IMR-90 (cell line): ENCODE data around the gene CARD14. TPM values are rescaled to one million over a fixed set of nuclear protein-coding genes. Genes with fewer than 3 reads are reported as not detected.

Source experiments
- ATAC-seq: fragments of 200-7000 bp; cut with Tn5 transposase; 2 replicates; pipeline ENCODE4 v1.9.1; 2020; ENCODE audit warnings: low read depth, mild to moderate bottlenecking, moderate library complexity
- BruUV-seq: library from RNA; stranded (reverse); fragments of 400-500 nt; replicated peaks from 2 replicates; lab custom pipeline; 2021; lab: Mats Ljungman, UMichigan
- CTCF ChIA-PET: fragments of 300-600 bp; formaldehyde crosslinking; extraction: SDS; loops from one replicate; lab custom pipeline; 2021; ENCODE audit warnings: antibody characterized with exemption; lab: Yijun Ruan, JAX
- POLR2A ChIA-PET: fragments of 300-600 bp; sonication (Branson Sonifier 250); formaldehyde crosslinking; loops from one replicate; lab custom pipeline; 2022; ENCODE audit warnings: antibody characterized with exemption; ENCODE audit not compliant: unreplicated experiment; lab: Charles Lee
- DNase-seq: peaks from one replicate; pipeline ENCODE4 v3.0.0; 2013
- H2AFZ ChIP-seq: replicated peaks from 2 replicates; pipeline ENCODE3; 2013; ENCODE audit warnings: low read length, mild to moderate bottlenecking; ENCODE audit not compliant: poor library complexity
- H2AK5ac ChIP-seq: 2 replicates; pipeline ENCODE4 v1.6.1; 2013; ENCODE audit warnings: low read depth, low read length, inconsistent platforms
- H2AK9ac ChIP-seq: replicated peaks from 2 replicates; pipeline ENCODE3; 2013; ENCODE audit warnings: mild to moderate bottlenecking, low read depth, low read length, moderate library complexity; ENCODE audit not compliant: poor library complexity
- H2BK120ac ChIP-seq: 2 replicates; pipeline ENCODE4 v1.6.1; 2013; ENCODE audit warnings: low read depth, low read length, inconsistent platforms
- H2BK15ac ChIP-seq: 3 replicates; pipeline ENCODE4 v1.6.1; 2013; ENCODE audit warnings: low read depth, low read length, inconsistent platforms
- H2BK20ac ChIP-seq: 2 replicates; pipeline ENCODE4 v1.6.1; 2013; ENCODE audit warnings: low read depth, mild to moderate bottlenecking, inconsistent platforms, low read length, moderate library complexity
- H2BK5ac ChIP-seq: 2 replicates; pipeline ENCODE4 v1.6.1; 2013; ENCODE audit warnings: mild to moderate bottlenecking, low read depth, low read length, inconsistent platforms; ENCODE audit not compliant: poor library complexity, severe bottlenecking
- H3K14ac ChIP-seq: replicated peaks from 2 replicates; pipeline ENCODE4 v1.6.1; 2013; ENCODE audit warnings: low read depth, low read length, inconsistent platforms
- H3K18ac ChIP-seq: 2 replicates; pipeline ENCODE4 v1.6.1; 2013; ENCODE audit warnings: low read depth, low read length, control low read depth
- H3K23ac ChIP-seq: 2 replicates; pipeline ENCODE4 v1.6.1; 2013; ENCODE audit warnings: low read depth, low read length, inconsistent platforms
- H3K27ac ChIP-seq: 2 replicates; pipeline ENCODE4 v1.5.1; 2013; ENCODE audit warnings: mild to moderate bottlenecking, control low read depth, low read length; ENCODE audit not compliant: insufficient read depth
- H3K27me3 ChIP-seq: 2 replicates; pipeline ENCODE4 v1.6.1; 2013; ENCODE audit warnings: low read length; ENCODE audit not compliant: control insufficient read depth, insufficient read depth
- H3K36me3 ChIP-seq: 2 replicates; pipeline ENCODE4 v1.6.1; 2013; ENCODE audit warnings: low read length, mixed read lengths; ENCODE audit not compliant: control insufficient read depth, insufficient read depth
- H3K4ac ChIP-seq: 2 replicates; pipeline ENCODE4 v1.6.1; 2013; ENCODE audit warnings: low read depth, low read length, inconsistent platforms
- H3K4me1 ChIP-seq: 2 replicates; pipeline ENCODE4 v1.6.1; 2013; ENCODE audit warnings: low read length, mixed read lengths; ENCODE audit not compliant: control insufficient read depth, insufficient read depth
- H3K4me2 ChIP-seq: 2 replicates; pipeline ENCODE4 v1.6.1; 2013; ENCODE audit warnings: low read depth, mild to moderate bottlenecking, control low read depth, low read length, moderate library complexity
- H3K4me3 ChIP-seq: 2 replicates; pipeline ENCODE4 v1.5.1; 2013; ENCODE audit warnings: low read depth, mild to moderate bottlenecking, control low read depth, low read length, moderate library complexity; ENCODE audit not compliant: insufficient read depth
- H3K56ac ChIP-seq: 2 replicates; pipeline ENCODE4 v1.6.1; 2013; ENCODE audit warnings: low read length, inconsistent platforms; ENCODE audit not compliant: insufficient read depth; ENCODE audit errors: extremely low read depth
- H3K79me1 ChIP-seq, 2 experiments: 2 replicates each; pipeline ENCODE4 v1.6.1; 2013; ENCODE audit warnings: low read length in 2 of 2, inconsistent platforms in 1 of 2, low read depth in 1 of 2
- H3K9ac ChIP-seq: 2 replicates; pipeline ENCODE4 v1.6.1; 2013; ENCODE audit warnings: low read depth, low read length, control low read depth
- H3K9me1 ChIP-seq: 2 replicates; pipeline ENCODE4 v1.6.1; 2013; ENCODE audit warnings: low read length, inconsistent platforms; ENCODE audit not compliant: insufficient read depth
- H3K9me3 ChIP-seq: 2 replicates; pipeline ENCODE4 v1.6.1; 2013; ENCODE audit warnings: low read length; ENCODE audit not compliant: control insufficient read depth, insufficient read depth
- H4K20me1 ChIP-seq: 2 replicates; pipeline ENCODE4 v1.6.1; 2013; ENCODE audit warnings: low read length, inconsistent platforms; ENCODE audit not compliant: insufficient read depth
- H4K5ac ChIP-seq: 2 replicates; pipeline ENCODE4 v1.6.1; 2013; ENCODE audit warnings: mild to moderate bottlenecking, low read depth, low read length, control low read depth
- H4K8ac ChIP-seq, 2 experiments: 2 replicates each; pipeline ENCODE4 v1.6.1; 2013; ENCODE audit warnings: low read depth in 2 of 2, low read length in 2 of 2, control low read depth in 1 of 2, inconsistent platforms in 1 of 2
- H4K91ac ChIP-seq: 2 replicates; pipeline ENCODE4 v1.6.1; 2013; ENCODE audit warnings: low read depth, low read length, inconsistent platforms; ENCODE audit not compliant: insufficient read depth
- BHLHE40 ChIP-seq: fragments of 150-350 bp; IDR thresholded peaks from 2 replicates; pipeline ENCODE4 v1.6.1; 2016; ENCODE audit warnings: mild to moderate bottlenecking, low read depth, low read length
- CEBPB ChIP-seq: IDR thresholded peaks from 2 replicates; pipeline ENCODE4 v1.6.1; 2012; ENCODE audit warnings: low read depth, low read length, improper control_type of control experiment
- CTCF ChIP-seq: conservative IDR thresholded peaks from 2 replicates; pipeline ENCODE4 v1.5.1; 2012; ENCODE audit warnings: mild to moderate bottlenecking, low read depth, low read length, improper control_type of control experiment
- FOS ChIP-seq: fragments of 150-350 bp; IDR thresholded peaks from 2 replicates; pipeline ENCODE4 v1.6.1; 2016; ENCODE audit warnings: low read depth, low read length
- MAZ ChIP-seq: IDR thresholded peaks from 2 replicates; pipeline ENCODE4 v1.6.1; 2012; ENCODE audit warnings: low read depth, mild to moderate bottlenecking, low read length, improper control_type of control experiment, moderate library complexity, borderline replicate concordance
- MXI1 ChIP-seq: IDR thresholded peaks from 2 replicates; pipeline ENCODE4 v1.6.1; 2012; ENCODE audit warnings: low read depth, mild to moderate bottlenecking, low read length, moderate library complexity, borderline replicate concordance
- POLR2A ChIP-seq: IDR thresholded peaks from 2 replicates; pipeline ENCODE4 v1.6.1; 2012; ENCODE audit warnings: mild to moderate bottlenecking, low read depth, low read length
- RCOR1 ChIP-seq: IDR thresholded peaks from 2 replicates; pipeline ENCODE4 v1.6.1; 2012; ENCODE audit warnings: mild to moderate bottlenecking, low read length, improper control_type of control experiment; ENCODE audit not compliant: insufficient replicate concordance
- RFX5 ChIP-seq: IDR thresholded peaks from 2 replicates; pipeline ENCODE4 v1.8.0; 2012; ENCODE audit warnings: low read depth, mild to moderate bottlenecking, low read length, moderate library complexity
- USF2 ChIP-seq: fragments of 150-350 bp; IDR thresholded peaks from 2 replicates; pipeline ENCODE4 v1.6.1; 2017; ENCODE audit warnings: mild to moderate bottlenecking, antibody characterized with exemption, low read length, low read depth
- WGBS, 2 experiments: methylation state at CpG; one replicate each; pipeline versions ENCODE4 v1.1.5 to v1.1.7; 2013; ENCODE audit warnings: missing lambda C conversion rate in 2 of 2; ENCODE audit not compliant: insufficient read length in 1 of 2; ENCODE audit errors: extremely low coverage in 2 of 2; 5-methylcytosine and 5-hydroxymethylcytosine counted together
- dilution Hi-C: fragments of 300-500 bp; cut with HindIII; formaldehyde crosslinking; loops from one replicate; pipeline ENCODE4 v1.14.3; 2018; ENCODE audit warnings: low sequenced_read_pairs; ENCODE audit not compliant: unreplicated experiment
- in situ Hi-C: fragments of 300-500 bp; cut with MboI; formaldehyde crosslinking; loops from 3 replicates; pipeline ENCODE4 v1.14.3; 2019; ENCODE audit warnings: low sequenced_read_pairs, inconsistent platforms, mixed read lengths
- intact Hi-C: fragments of 100-400 bp; cut with micrococcal nuclease; formaldehyde crosslinking; loops from 2 replicates; pipeline ENCODE4 v1.10.0; 2022
- polyA plus RNA-seq, 3 experiments: library from polyadenylated mRNA; depleted of rRNA; stranded (reverse); fragments of >200 nt; gene quantifications; 2 replicates each; pipeline ENCODE4 v1.2.3, GENCODE V29; 2012; ENCODE audit warnings: low replicate concordance in 1 of 3
- total RNA-seq: library from RNA; depleted of rRNA; stranded (reverse); fragments of >200 nt; gene quantifications from 2 replicates; pipeline ENCODE4 v1.2.3, GENCODE V29; 2012

CARD14 gene
- total and polyA plus RNA-seq, 2 of the 4 experiments (the other 2 are of a cell fraction), result not detected

GRCh38 chr17:80166446-80166845 is 3.4 kb upstream of the CARD14 start:
- intact Hi-C loops (no loop called here), in situ Hi-C loops (no loop called here), dilution Hi-C loops (no loop called here)
- 100% methylated on average over 1 of the region's 6 CpGs; no CpG with 5 or more reads in 1 of the 2 experiments for WGBS, 2 experiments
- Histone ChIP-seq H3K23ac (no peak overlapping the region), H3K56ac (no peak overlapping the region), H3K27ac (no peak overlapping the region), H4K91ac (no peak overlapping the region), H2BK15ac (no peak overlapping the region), H4K20me1 (no peaks in the 10 kb centered on the region), H2AK5ac (no peak overlapping the region), H2BK20ac (no peak overlapping the region), H3K14ac (no peak overlapping the region), H2BK5ac (no peak overlapping the region), H3K79me1 (no peaks in the 10 kb centered on the region), H2AFZ (no peak overlapping the region), H3K9me1 (no peaks in the 10 kb centered on the region; the same call in 1 of the 2 replicates), H3K4ac (no peak overlapping the region), H3K18ac (no peak overlapping the region), H4K8ac (no peak overlapping the region), H3K4me3 (no peak overlapping the region), H2BK120ac (no peak overlapping the region), H4K5ac (no peak overlapping the region), H3K9ac (no peak overlapping the region), H3K4me2 (no peak overlapping the region), H2AK9ac (no peak overlapping the region), H3K9me3 (peaks cover 2% of the 10 kb centered on the region; the same call in 1 of the 2 replicates), H3K27me3 (peaks cover 27% of the 10 kb centered on the region), H3K36me3 (no peaks in the 10 kb centered on the region), H3K4me1 (no peaks in the 10 kb centered on the region)
- ATAC-seq, result no peak
- ChIA-PET POLR2A (no interaction called here), CTCF (no interaction called here)
- no peak for TF ChIP-seq CEBPB
- no peak for TF ChIP-seq USF2
- TF ChIP-seq MXI1, result no peak
- TF ChIP-seq MAZ, result no peak
- no peak for TF ChIP-seq RCOR1
- no peak for TF ChIP-seq BHLHE40
- no peak for TF ChIP-seq POLR2A
- no peak for TF ChIP-seq FOS
- no peak for TF ChIP-seq CTCF
- no peak for TF ChIP-seq RFX5
- no TSS peak for BruUV-seq
- DNase-seq, result no peak
